Esophagus muscularis mucosa (tissue), 4 donors: ENCODE measurements around the gene EPHB3. TPM values are rescaled to one million over a fixed set of nuclear protein-coding genes. Genes with fewer than 3 reads are reported as not detected.

Experiments used
- DNase-seq: peaks from one replicate; pipeline ENCODE4 v3.0.0-alpha.2; 2017; ENCODE audit errors: extremely low spot score
- H3K27ac ChIP-seq, 4 donors: fragments of 200-600 bp; sonication (generic); replicated peaks in 1 of 4; 1 replicate in 3 of 4; 2 replicates in 1 of 4; pipeline ENCODE4 v1.5.1; 2016 to 2019; ENCODE audit warnings: mild to moderate bottlenecking in 1 of 4
- H3K27me3 ChIP-seq, 4 donors: fragments of 200-600 bp; sonication (generic); one replicate each; pipeline versions ENCODE4 v1.5.1 to v1.6.0; 2016 to 2019
- H3K36me3 ChIP-seq, 4 donors: fragments of 200-600 bp; sonication (generic); one replicate each; pipeline ENCODE4 v1.5.1; 2016 to 2019
- H3K4me1 ChIP-seq, 4 donors: fragments of 200-600 bp; sonication (generic); one replicate each; pipeline ENCODE4 v1.5.1; 2016 to 2019
- H3K4me3 ChIP-seq, 4 donors: fragments of 200-600 bp; sonication (generic); 1 replicate in 2 of 4; 2 replicates in 2 of 4; pipeline ENCODE4 v1.5.1; 2016 to 2019; ENCODE audit warnings: mild to moderate bottlenecking in 4 of 4, moderate library complexity in 1 of 4
- H3K9me3 ChIP-seq, 4 donors: fragments of 200-600 bp; sonication (generic); 1 replicate in 3 of 4; 2 replicates in 1 of 4; pipeline ENCODE4 v1.5.1; 2016 to 2019
- CTCF ChIP-seq, 3 experiments: fragments of 200-600 bp in 2 of 3; fragments of 450-650 bp in 1 of 3; sonication (generic) in 2 of 3; IDR thresholded peaks; one replicate each; pipeline ENCODE4 v1.5.1; 2017 to 2019; ENCODE audit warnings: antibody characterized with exemption in 3 of 3, mild to moderate bottlenecking in 2 of 3, moderate library complexity in 1 of 3
- EP300 ChIP-seq: sonication (generic); formaldehyde crosslinking; IDR thresholded peaks from one replicate; pipeline ENCODE4 v1.6.1; 2017; ENCODE audit warnings: antibody characterized with exemption
- POLR2A ChIP-seq: fragments of 450-650 bp; IDR thresholded peaks from one replicate; pipeline ENCODE4 v1.6.1; 2017; ENCODE audit warnings: antibody characterized with exemption, moderate library complexity, mild to moderate bottlenecking, low read depth
- POLR2AphosphoS5 ChIP-seq, 2 donors: sonication (generic); formaldehyde crosslinking; IDR thresholded peaks; one replicate each; pipeline ENCODE4 v1.6.1; 2017; ENCODE audit warnings: antibody characterized with exemption in 2 of 2
- WGBS: methylation state at CpG from one replicate; pipeline ENCODE4 v1.1.5; 2018; 5-methylcytosine and 5-hydroxymethylcytosine counted together
- intact Hi-C: fragments of 100-400 bp; cut with DNase I; formaldehyde crosslinking; loops from one replicate; pipeline ENCODE4 v1.15.1; 2023
- total RNA-seq, 4 donors: library from RNA; depleted of rRNA; stranded (reverse); fragments of >200 nt; gene quantifications; one replicate each; pipeline versions ENCODE4 v1.1.0 to v1.2.1, GENCODE V29; 2016

Gene EPHB3
- total RNA-seq: 1 to 10 TPM; 1.5 to 6.1 (median 3.5) TPM

- peak within 1 kb of the TSS; percentile 73 to 89 (median 84) for H3K27ac ChIP-seq
- TF ChIP-seq CTCF (IDR thresholded peaks at IDR 0.05): peak; percentile 98 to 99 (median 98)
- TF ChIP-seq POLR2A: peak; percentile 54
- TF ChIP-seq POLR2AphosphoS5 (IDR thresholded peaks at IDR 0.05): peak; percentile 94 to 96
- no peak for TF ChIP-seq EP300
- peak; percentile 100 for DNase-seq
- intact Hi-C loops: loop anchor here (1.0 kb wide), 1 partner anchor 219 kb away; no protein-coding TSS in a partner anchor
- H3K4me3 ChIP-seq: peak within 1 kb of the TSS; percentile 77 to 82 (median 79)
- peaks cover 18 to 55% (median 52%) of the 10 kb centered on the region in 4 donors for H3K4me1 ChIP-seq
- no peaks in the 10 kb centered on the region for H3K27me3 ChIP-seq
- under 1% methylated on average over 45 of the region's 62 CpGs for whole genome bisulfite sequencing
- H3K9me3 ChIP-seq: no peaks in the 10 kb centered on the region
- no peaks in the 10 kb centered on the region for H3K36me3 ChIP-seq
Observed at GRCh38 chr3:184561061-184561912, at the start of gene EPHB3. TSS of gene EPHB3 (plus strand) at chr3:184561785. CDS start at chr3:184562236, 451 bp downstream.

- Histone ChIP-seq H3K27ac (no peak overlapping the region), H3K9me3 (peaks cover 0 to 7% (median 0%) of the 10 kb centered on the region in 4 donors), H3K27me3 (peaks cover 0 to 66% (median 11%) of the 10 kb centered on the region in 4 donors), H3K4me3 (no peak overlapping the region), H3K4me1 (peaks cover 4 to 17% (median 13%) of the 10 kb centered on the region in 4 donors), H3K36me3 (no peaks in the 10 kb centered on the region)
- intact Hi-C loops: loop anchor here (2.0 to 10.0 kb wide), 2 partner anchors 98 to 142 kb away; no protein-coding TSS in a partner anchor
- 74% methylated on average over 7 of the region's 7 CpGs for WGBS
- TF ChIP-seq POLR2AphosphoS5 (IDR thresholded peaks at IDR 0.05) (no peak), EP300 (no peak), CTCF (IDR thresholded peaks at IDR 0.05) (no peak), POLR2A (no peak)
- DNase-seq: peak; percentile 72
Observed at GRCh38 chr3:184512621-184513020, 49.0 kb upstream of the EPHB3 start.

- Histone ChIP-seq H3K27ac (peak overlapping the region in 2 of 4 donors; percentile 22 to 33), H3K9me3 (peaks cover 0 to 7% (median 0%) of the 10 kb centered on the region in 4 donors), H3K36me3 (no peaks in the 10 kb centered on the region), H3K4me1 (peaks cover 4 to 17% (median 13%) of the 10 kb centered on the region in 4 donors), H3K4me3 (peak overlapping the region; percentile 38 to 62 (median 50)), H3K27me3 (peaks cover 0 to 59% (median 14%) of the 10 kb centered on the region in 4 donors)
- 10% methylated on average over 10 of the region's 69 CpGs for WGBS
- DNase-seq: peak; percentile 97
- TF ChIP-seq CTCF (IDR thresholded peaks at IDR 0.05) (peak; percentile 80 to 95 (median 85)), EP300 (no peak), POLR2AphosphoS5 (IDR thresholded peaks at IDR 0.05) (peak in 1 of 2 donors; percentile 35)
- intact Hi-C loops: loop anchor here (2.0 to 10.0 kb wide), 2 partner anchors 99 to 143 kb away; no protein-coding TSS in a partner anchor
Observed at GRCh38 chr3:184513276-184514170, 48.1 kb upstream of the EPHB3 start.

GRCh38 chr3:184514171-184514490, 47.5 kb upstream of the EPHB3 start:
- no peak for TF ChIP-seq POLR2AphosphoS5 (IDR thresholded peaks at IDR 0.05)
- no peak for TF ChIP-seq CTCF (IDR thresholded peaks at IDR 0.05)
- no peak for TF ChIP-seq EP300
- TF ChIP-seq POLR2A: no peak
- peaks cover 0 to 7% (median 0%) of the 10 kb centered on the region in 4 donors for H3K9me3 ChIP-seq
- H3K4me1 ChIP-seq: peaks cover 4 to 17% (median 13%) of the 10 kb centered on the region in 4 donors
- H3K27ac ChIP-seq: peak overlapping the region in 1 of 4 donors; percentile 33
- peak overlapping the region; percentile 38 to 62 (median 50) for H3K4me3 ChIP-seq
- WGBS: 37% methylated on average over 10 of the region's 10 CpGs
- intact Hi-C loops: loop anchor here (10.0 kb wide), 1 partner anchor 99 kb away; no protein-coding TSS in a partner anchor
- no peak for DNase-seq
- peaks cover 0 to 54% (median 14%) of the 10 kb centered on the region in 4 donors for H3K27me3 ChIP-seq
- no peaks in the 10 kb centered on the region for H3K36me3 ChIP-seq
